Osteoblast (primary cell): ENCODE measurements around the gene SCUBE1. TPM values are rescaled to one million over a fixed set of nuclear protein-coding genes. Genes with fewer than 3 reads are reported as not detected.

Source experiments
- DNase-seq: peaks from one replicate; pipeline ENCODE4 v3.0.0; 2011; ENCODE audit warnings: low spot score, mixed read lengths; ENCODE audit not compliant: insufficient read length; ENCODE audit errors: missing footprints
- H2AFZ ChIP-seq: 2 replicates; pipeline ENCODE4 v1.6.0; 2011; ENCODE audit warnings: mild to moderate bottlenecking, low read length
- H3K27ac ChIP-seq: 2 replicates; pipeline ENCODE4 v1.5.1; 2011; ENCODE audit warnings: mild to moderate bottlenecking, low read depth, low read length, moderate library complexity
- H3K27me3 ChIP-seq: 2 replicates; pipeline ENCODE4 v1.6.0; 2012; ENCODE audit warnings: mild to moderate bottlenecking, control low read depth, inconsistent platforms, low read length, moderate library complexity; ENCODE audit not compliant: insufficient read depth
- H3K36me3 ChIP-seq: 2 replicates; pipeline ENCODE4 v1.5.1; 2011; ENCODE audit warnings: mild to moderate bottlenecking, low read length, control low read depth, moderate library complexity; ENCODE audit not compliant: insufficient read depth
- H3K4me1 ChIP-seq: 2 replicates; pipeline ENCODE4 v1.5.1; 2011; ENCODE audit warnings: mild to moderate bottlenecking, low read length, control low read depth, moderate library complexity; ENCODE audit not compliant: insufficient read depth
- H3K4me2 ChIP-seq: 2 replicates; pipeline ENCODE4 v1.6.0; 2011; ENCODE audit warnings: mild to moderate bottlenecking, low read length; ENCODE audit not compliant: insufficient read depth
- H3K4me3 ChIP-seq: fragments of 200-600 bp; sonication (generic); 3 replicates; pipeline ENCODE4 v1.5.1; 2012; ENCODE audit warnings: mild to moderate bottlenecking, low read length, inconsistent platforms; ENCODE audit not compliant: insufficient read depth
- H3K79me2 ChIP-seq: 2 replicates; pipeline ENCODE4 v1.6.0; 2012; ENCODE audit warnings: mild to moderate bottlenecking, low read length, control low read depth, inconsistent platforms; ENCODE audit not compliant: insufficient read depth
- H3K9me3 ChIP-seq: 2 replicates; pipeline ENCODE4 v1.5.1; 2011; ENCODE audit warnings: low read depth, low read length, control low read depth
- H4K20me1 ChIP-seq: 2 replicates; pipeline ENCODE4 v1.6.0; 2012; ENCODE audit warnings: mild to moderate bottlenecking, low read length, control low read depth; ENCODE audit not compliant: insufficient read depth
- total RNA-seq: library from RNA; depleted of rRNA; stranded (reverse); fragments of >200 nt; gene quantifications from 2 replicates; pipeline ENCODE4 v1.2.3, GENCODE V29; 2012
- TF ChIP-seq, protein P1 (sequence below): IDR thresholded peaks from 2 replicates; pipeline ENCODE4 v1.5.1; 2011; ENCODE audit warnings: mild to moderate bottlenecking, low read depth, low read length, moderate library complexity; ENCODE audit errors: extremely low read depth

Gene SCUBE1
- total RNA-seq, 1 donor, result 2.2 TPM

DNA sequence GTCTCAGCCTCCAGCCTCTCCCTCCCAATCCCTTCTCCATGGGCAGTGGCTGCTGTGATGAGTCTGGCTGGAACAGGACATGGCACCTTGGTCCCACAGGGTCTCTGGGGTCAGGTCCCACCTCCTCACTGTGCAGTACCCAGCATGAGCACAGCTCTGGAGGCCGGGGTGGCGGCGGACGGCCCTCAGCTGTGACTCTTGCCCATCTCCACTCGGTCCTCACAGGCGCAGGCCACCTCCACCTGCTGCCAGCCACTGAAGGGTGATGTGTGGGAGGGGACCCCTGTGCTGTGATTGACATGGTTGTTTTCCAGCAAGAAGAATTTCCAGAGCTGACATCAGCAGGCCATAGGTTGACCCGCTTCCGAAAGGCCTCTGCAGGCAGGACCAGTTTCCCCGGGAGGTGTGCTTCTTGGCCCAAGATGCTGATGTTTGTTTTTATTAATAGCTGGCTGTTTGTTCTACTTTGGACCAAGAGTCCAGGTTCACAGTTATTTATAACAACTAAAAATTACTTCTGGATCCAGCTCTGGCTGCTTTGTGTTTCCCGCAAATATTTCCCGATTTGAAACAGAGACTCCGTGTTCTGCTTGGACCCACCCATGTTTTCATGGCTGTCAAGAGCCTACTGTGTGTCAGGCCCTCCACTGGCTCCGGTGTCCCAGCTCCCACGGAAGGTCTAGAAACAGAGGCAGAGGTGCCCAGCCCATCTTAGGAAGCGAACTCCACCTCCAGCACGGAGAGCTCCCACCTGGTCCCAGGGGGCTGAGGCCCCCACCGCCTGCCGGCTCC lies 45.7 kb downstream of the SCUBE1 start:
- H3K4me3 ChIP-seq, result no peak overlapping the region
- TF ChIP-seq, protein P1, sequence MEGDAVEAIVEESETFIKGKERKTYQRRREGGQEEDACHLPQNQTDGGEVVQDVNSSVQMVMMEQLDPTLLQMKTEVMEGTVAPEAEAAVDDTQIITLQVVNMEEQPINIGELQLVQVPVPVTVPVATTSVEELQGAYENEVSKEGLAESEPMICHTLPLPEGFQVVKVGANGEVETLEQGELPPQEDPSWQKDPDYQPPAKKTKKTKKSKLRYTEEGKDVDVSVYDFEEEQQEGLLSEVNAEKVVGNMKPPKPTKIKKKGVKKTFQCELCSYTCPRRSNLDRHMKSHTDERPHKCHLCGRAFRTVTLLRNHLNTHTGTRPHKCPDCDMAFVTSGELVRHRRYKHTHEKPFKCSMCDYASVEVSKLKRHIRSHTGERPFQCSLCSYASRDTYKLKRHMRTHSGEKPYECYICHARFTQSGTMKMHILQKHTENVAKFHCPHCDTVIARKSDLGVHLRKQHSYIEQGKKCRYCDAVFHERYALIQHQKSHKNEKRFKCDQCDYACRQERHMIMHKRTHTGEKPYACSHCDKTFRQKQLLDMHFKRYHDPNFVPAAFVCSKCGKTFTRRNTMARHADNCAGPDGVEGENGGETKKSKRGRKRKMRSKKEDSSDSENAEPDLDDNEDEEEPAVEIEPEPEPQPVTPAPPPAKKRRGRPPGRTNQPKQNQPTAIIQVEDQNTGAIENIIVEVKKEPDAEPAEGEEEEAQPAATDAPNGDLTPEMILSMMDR, result no peak
- no peaks in the 10 kb centered on the region for H3K36me3 ChIP-seq
- DNase-seq, result peak; percentile 58
- H3K79me2 ChIP-seq, result no peaks in the 10 kb centered on the region
- no peak overlapping the region for H3K27ac ChIP-seq
- H4K20me1 ChIP-seq, result no peaks in the 10 kb centered on the region
- H3K4me1 ChIP-seq, result peaks cover 3% of the 10 kb centered on the region
- no peak overlapping the region for H3K4me2 ChIP-seq
- H2AFZ ChIP-seq, result no peak overlapping the region
- no peaks in the 10 kb centered on the region for H3K9me3 ChIP-seq
- peaks cover 14% of the 10 kb centered on the region for H3K27me3 ChIP-seq

DNA sequence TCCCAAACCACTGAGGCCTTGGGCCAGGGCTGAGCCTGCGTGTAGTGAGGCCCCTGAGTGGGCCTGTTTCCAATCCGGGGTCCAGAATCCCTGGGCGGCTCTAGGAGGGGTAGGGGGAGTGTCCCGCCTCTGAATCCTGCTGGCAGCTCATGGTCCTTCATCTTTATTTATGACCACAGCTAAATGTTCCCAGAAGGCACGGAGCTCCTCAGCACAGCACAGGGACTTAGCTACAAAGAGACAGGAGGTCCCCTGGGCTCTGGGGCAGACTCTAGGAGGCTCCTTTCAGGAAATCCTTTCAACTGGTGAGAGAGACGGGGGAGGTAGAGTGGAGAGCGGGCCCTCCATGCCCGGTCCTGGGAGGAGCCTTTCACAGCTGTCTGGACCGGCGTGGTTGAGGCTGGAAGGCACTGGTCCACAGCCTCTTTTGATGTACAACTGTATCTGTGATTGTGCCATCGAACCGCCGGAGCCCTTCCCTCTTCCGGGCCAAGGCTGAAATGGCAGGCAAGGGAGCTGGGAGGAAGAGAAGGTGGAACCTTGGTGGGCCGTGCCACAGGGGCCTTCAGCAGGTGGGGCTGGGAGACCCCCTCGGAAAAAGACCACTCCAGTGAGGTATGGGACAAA lies 46.8 kb downstream of the SCUBE1 start:
- H3K27me3 ChIP-seq, result peaks cover 20% of the 10 kb centered on the region
- H3K27ac ChIP-seq, result no peak overlapping the region
- H3K79me2 ChIP-seq, result no peaks in the 10 kb centered on the region
- no peak overlapping the region for H2AFZ ChIP-seq
- no peaks in the 10 kb centered on the region for H3K9me3 ChIP-seq
- no peaks in the 10 kb centered on the region for H3K36me3 ChIP-seq
- TF ChIP-seq, protein P1, result no peak
- H3K4me1 ChIP-seq, result no peaks in the 10 kb centered on the region
- H3K4me3 ChIP-seq, result no peak overlapping the region
- no peaks in the 10 kb centered on the region for H4K20me1 ChIP-seq
- DNase-seq, result peak; percentile 31
- no peak overlapping the region for H3K4me2 ChIP-seq

DNA sequence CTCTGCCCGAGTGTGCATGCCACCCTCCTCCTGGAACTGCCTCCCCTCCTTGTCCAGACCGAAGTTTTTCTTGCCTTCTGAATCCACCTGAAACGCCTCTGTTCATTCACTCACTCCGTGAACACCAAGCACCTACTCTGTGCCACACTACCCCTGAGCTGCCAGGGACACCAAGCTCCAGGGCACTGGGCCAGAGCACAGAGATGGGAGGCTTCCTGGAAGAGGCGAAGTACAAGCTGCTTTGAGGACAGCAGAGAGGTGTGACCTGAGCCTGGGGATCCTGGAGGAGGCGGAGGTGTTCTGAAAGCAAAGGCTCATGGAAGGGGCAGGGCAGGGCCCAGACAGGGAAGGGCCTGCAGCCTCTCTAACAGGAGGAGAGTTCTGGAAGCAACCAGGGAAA lies 47.5 kb downstream of the SCUBE1 start:
- no peak overlapping the region for H3K4me3 ChIP-seq
- no peak overlapping the region for H3K4me2 ChIP-seq
- H3K79me2 ChIP-seq, result no peaks in the 10 kb centered on the region
- H3K9me3 ChIP-seq, result no peaks in the 10 kb centered on the region
- H3K27me3 ChIP-seq, result peaks cover 18% of the 10 kb centered on the region
- H3K36me3 ChIP-seq, result no peaks in the 10 kb centered on the region
- DNase-seq, result peak; percentile 37
- H4K20me1 ChIP-seq, result no peaks in the 10 kb centered on the region
- no peaks in the 10 kb centered on the region for H3K4me1 ChIP-seq
- TF ChIP-seq, protein P1, result no peak
- no peak overlapping the region for H2AFZ ChIP-seq
- no peak overlapping the region for H3K27ac ChIP-seq

- Histone ChIP-seq H3K36me3 (no peaks in the 10 kb centered on the region), H3K4me3 (no peak overlapping the region), H3K79me2 (no peaks in the 10 kb centered on the region), H3K27ac (no peak overlapping the region), H3K4me2 (no peak overlapping the region), H3K4me1 (no peaks in the 10 kb centered on the region), H4K20me1 (no peaks in the 10 kb centered on the region), H2AFZ (no peak overlapping the region), H3K9me3 (no peaks in the 10 kb centered on the region), H3K27me3 (peaks cover 16% of the 10 kb centered on the region)
- TF ChIP-seq, protein P1, result no peak
- DNase-seq, result peak; percentile 83
Observed at GRCh38 chr22:43295173-43295572, 48.0 kb downstream of the SCUBE1 start.
